Measurements from ENCODE around the gene SPIRE1. TPM values are rescaled to one million over a fixed set of nuclear protein-coding genes. Genes with fewer than 3 reads are reported as not detected.
"Not testable (repeated sequence)": the region's sequence is repeated elsewhere in the genome, so short reads cannot be mapped to it uniquely, and the experiment has no call there.

Gene SPIRE1
- total and polyA plus RNA-seq, 2 donors: 12.9 to 22.6 TPM

DNA sequence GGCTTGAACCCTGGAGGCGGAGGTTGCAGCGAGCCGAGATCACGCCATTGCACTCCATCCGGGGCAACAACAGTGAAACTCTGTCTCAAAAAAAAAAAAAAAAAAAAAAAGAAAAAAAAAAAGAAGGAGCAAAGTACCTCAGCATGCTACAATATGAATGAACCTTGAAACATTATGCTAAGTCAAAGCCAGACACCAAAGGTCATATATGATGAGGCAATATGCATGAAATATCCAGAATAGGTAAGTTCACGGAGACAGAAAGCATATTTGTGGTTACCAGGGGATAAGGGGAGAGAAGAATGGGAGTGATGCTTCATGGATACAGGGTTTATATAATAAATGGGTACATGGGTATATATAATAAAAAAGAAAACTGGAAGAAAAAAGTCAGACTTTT lies 156.9 kb downstream of the SPIRE1 start:
- Histone ChIP-seq H3K27ac (ENCODE audit: low read depth) (no peak overlapping the region), H3K4me1 (ENCODE audit: insufficient read depth) (no peaks in the 10 kb centered on the region), H3K36me3 (ENCODE audit: insufficient read depth) (no peaks in the 10 kb centered on the region), H3K4me3 (ENCODE audit: low read depth, low read length) (no peak overlapping the region)
- over 99% methylated on average over 6 of the region's 6 CpGs for WGBS
- no peak for DNase-seq (ENCODE audit: extremely low spot score)

DNA sequence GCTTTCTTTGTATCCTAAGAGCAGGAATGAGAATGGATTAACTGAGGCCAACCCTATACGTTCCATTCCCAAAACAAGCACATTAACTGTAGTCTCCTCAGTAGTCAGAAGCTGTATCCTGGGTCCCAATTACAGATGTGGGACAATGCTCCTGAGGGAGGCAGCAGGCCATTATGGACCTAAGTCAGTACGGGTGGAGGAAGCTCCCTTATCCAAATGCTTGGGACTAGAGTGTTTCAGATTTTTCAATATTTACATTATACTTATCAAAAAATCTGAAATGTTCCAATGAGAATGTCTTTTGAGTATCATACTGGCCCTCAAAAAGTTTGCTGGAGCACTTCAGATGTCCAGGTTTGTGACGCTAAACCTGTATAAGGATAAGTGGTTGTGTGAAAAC lies 160.1 kb downstream of the SPIRE1 start:
- WGBS: 80% methylated on average over 3 of the region's 3 CpGs
- H3K4me1 ChIP-seq (ENCODE audit: insufficient read depth): no peaks in the 10 kb centered on the region

DNA sequence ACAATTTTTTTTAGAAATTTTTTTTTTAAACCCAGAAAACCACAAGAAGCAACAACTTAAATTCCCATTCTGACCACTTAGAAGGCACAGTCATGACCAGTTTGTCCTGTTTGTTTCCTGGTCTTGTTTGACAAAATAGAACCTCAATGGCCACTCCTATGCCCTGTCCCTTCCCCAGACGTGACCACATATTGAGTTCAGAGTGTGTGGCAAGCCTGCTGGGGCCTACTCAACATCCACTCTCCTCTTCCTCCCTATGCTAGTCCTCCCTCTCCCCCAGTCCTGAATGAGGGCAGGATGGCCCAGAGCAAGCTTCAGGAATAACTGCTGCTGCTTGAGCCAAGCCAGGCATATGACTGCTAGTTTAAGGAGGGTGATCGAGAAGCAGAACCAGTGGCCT lies 160.6 kb downstream of the SPIRE1 start:
- H3K4me1 ChIP-seq (ENCODE audit: insufficient read depth): no peaks in the 10 kb centered on the region
- no peak for DNase-seq (ENCODE audit: extremely low spot score)
- no peak overlapping the region for H3K27ac ChIP-seq (ENCODE audit: low read depth)
- WGBS: 88% methylated on average over 2 of the region's 2 CpGs
- H3K4me3 ChIP-seq (ENCODE audit: low read depth, low read length): no peak overlapping the region
- peaks cover 6% of the 10 kb centered on the region for H3K36me3 ChIP-seq (ENCODE audit: insufficient read depth)

More for the DNA sequence above, 160.1 kb downstream of the SPIRE1 start:
- DNase-seq (ENCODE audit: extremely low spot score): no peak
- Histone ChIP-seq H3K36me3 (ENCODE audit: insufficient read depth) (peaks cover 3% of the 10 kb centered on the region), H3K4me3 (ENCODE audit: low read depth, low read length) (no peak overlapping the region), H3K27ac (ENCODE audit: low read depth) (no peak overlapping the region)

DNA sequence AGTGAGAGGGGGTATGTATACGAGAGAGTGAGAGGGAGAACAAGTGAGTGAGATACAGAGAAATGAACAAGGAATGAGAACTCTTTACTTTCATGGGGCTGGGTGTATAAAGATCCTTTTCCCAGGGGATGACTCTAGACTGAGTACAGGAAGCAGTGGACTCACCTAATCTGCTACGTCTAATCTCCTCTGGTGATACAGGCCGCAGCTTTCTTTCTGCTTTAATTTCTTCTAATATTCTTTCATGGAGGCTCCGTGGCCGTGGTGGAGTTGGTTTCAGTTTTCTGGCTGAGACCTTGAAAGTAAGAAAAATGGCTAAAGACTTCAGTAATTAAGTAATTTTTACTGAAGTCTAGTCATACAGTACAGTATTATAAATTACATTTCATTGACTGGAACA lies 165.0 kb downstream of the SPIRE1 start:
- no peak for DNase-seq (ENCODE audit: extremely low spot score)
- 90% methylated on average over 5 of the region's 5 CpGs for WGBS
- no peaks in the 10 kb centered on the region for H3K4me1 ChIP-seq (ENCODE audit: insufficient read depth)
- H3K36me3 ChIP-seq (ENCODE audit: insufficient read depth): peaks cover 7% of the 10 kb centered on the region
- H3K4me3 ChIP-seq (ENCODE audit: low read depth, low read length): no peak overlapping the region
- H3K27ac ChIP-seq (ENCODE audit: low read depth): no peak overlapping the region

DNA sequence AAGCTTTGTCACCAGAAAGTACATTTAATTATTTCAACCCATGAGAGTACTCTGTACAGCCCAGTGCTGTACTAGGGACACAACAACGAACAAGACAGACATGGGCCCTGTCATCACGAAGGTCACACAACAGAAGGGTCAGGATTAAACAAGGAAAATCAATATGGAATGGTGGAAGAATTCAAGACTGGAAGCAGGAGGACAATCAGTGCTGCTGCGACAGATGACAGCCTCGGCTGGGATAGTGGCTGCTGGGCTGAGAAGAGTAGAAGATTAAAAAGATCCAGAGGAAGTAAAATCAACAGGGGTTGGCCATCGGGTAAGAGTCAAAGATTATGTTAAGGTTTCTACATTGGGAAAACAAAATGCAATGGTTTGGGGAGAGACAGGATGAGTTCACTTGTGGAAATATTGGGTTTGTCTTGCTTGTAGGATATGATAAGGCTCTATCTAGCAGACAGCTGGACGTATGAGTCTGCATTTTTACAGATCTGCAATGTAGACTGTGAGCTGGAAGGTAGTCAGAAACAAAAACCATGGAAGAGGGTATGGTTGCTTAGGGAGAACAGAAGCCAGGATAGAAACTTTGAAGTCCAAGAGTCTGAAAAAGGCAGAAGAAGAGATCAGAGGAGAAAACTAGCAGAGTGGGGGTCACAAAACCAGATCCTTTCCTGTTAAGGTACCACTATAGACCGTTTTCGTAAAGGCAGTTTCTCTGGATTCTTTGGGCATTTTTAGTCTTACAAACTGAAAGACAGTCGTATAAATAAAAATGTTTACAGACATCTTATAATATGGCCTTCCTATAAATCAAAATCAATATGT lies 166.1 kb downstream of the SPIRE1 start:
- WGBS: 94% methylated on average over 9 of the region's 9 CpGs
- DNase-seq (ENCODE audit: extremely low spot score): no peak
- Histone ChIP-seq H3K36me3 (ENCODE audit: insufficient read depth) (peaks cover 7% of the 10 kb centered on the region), H3K27ac (ENCODE audit: low read depth) (no peak overlapping the region), H3K4me1 (ENCODE audit: insufficient read depth) (no peaks in the 10 kb centered on the region), H3K4me3 (ENCODE audit: low read depth, low read length) (no peak overlapping the region)

DNA sequence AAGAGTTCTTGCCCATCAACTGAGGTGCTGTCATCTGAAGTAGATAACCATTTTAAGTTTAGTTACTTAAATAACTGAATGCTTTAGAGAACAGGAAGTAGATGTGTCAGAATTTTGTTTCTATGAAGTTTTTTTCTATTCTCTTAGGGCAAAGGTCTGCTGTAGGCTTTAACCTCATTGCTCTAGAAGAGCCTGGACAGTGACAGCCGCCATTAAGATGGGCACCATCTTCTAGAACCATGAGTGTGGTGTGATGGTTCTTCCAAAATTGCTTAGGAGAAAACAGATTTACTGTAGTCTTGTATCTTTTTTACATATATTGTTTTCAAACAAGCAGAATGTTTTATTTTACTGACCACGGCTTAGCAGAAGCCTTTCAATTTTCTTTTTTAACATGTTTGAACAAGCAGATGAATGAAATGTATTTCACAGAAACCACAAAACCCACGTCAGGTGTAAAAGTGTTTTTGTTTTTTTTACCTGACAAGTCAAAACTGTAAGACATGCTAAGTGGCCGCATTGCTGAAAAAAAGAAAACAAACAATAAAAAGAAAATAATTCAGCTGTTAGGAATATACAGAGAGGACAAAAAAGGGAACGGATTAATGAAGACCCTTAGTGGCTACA lies 172.3 kb downstream of the SPIRE1 start:
- Histone ChIP-seq H3K36me3 (ENCODE audit: insufficient read depth) (no peaks in the 10 kb centered on the region), H3K4me1 (ENCODE audit: insufficient read depth) (no peaks in the 10 kb centered on the region), H3K27ac (ENCODE audit: low read depth) (no peak overlapping the region), H3K4me3 (ENCODE audit: low read depth, low read length) (no peak overlapping the region)
- WGBS: 84% methylated on average over 5 of the region's 5 CpGs
- no peak for DNase-seq (ENCODE audit: extremely low spot score)

DNA sequence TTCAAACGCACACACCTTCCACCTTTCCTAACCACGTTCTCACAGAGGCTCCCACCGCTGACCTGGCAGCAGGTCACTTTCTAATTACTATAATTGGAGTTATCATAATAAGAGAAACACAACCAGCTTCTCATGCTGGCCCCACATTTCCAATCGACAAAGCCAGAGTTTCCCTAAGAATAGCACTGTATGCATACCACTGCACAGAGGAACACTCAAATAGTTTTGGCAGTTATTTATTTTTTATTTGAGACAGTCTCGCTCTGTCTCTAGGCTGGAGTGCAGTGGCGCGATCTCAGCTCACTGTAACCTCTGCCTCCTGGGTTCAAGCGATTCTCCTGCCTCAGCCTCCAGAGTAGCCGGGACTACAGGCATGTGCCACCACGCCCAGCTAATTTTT lies 176.0 kb downstream of the SPIRE1 start:
- H3K4me3 ChIP-seq (ENCODE audit: low read depth, low read length); H3K36me3 ChIP-seq (ENCODE audit: insufficient read depth); H3K27ac ChIP-seq (ENCODE audit: low read depth); H3K4me1 ChIP-seq (ENCODE audit: insufficient read depth); DNase-seq (ENCODE audit: extremely low spot score): not testable (repeated sequence)
- 86% methylated on average over 10 of the region's 10 CpGs for WGBS

DNA sequence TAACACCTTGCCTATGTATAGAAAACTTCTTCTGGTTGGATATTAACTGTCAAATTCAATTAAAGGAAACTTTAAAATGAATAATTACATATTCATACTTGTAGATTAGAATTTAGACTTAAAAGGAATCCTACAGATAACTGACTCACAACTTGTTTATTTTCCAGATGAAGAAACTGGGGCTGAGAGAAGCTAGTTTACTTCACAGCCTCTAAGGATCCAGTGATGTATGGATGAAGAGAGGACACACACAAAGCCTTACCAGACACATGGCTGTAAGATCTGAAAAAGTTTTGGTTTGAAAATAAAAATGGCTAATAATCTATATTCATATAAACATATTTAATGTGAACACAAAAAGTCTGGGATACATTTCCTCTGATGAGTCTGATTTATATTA lies 177.9 kb downstream of the SPIRE1 start:
- H3K27ac ChIP-seq (ENCODE audit: low read depth): no peak overlapping the region
- no peak for DNase-seq (ENCODE audit: extremely low spot score)
- peaks cover 2% of the 10 kb centered on the region for H3K36me3 ChIP-seq (ENCODE audit: insufficient read depth)
- no peak overlapping the region for H3K4me3 ChIP-seq (ENCODE audit: low read depth, low read length)
- no peaks in the 10 kb centered on the region for H3K4me1 ChIP-seq (ENCODE audit: insufficient read depth)

DNA sequence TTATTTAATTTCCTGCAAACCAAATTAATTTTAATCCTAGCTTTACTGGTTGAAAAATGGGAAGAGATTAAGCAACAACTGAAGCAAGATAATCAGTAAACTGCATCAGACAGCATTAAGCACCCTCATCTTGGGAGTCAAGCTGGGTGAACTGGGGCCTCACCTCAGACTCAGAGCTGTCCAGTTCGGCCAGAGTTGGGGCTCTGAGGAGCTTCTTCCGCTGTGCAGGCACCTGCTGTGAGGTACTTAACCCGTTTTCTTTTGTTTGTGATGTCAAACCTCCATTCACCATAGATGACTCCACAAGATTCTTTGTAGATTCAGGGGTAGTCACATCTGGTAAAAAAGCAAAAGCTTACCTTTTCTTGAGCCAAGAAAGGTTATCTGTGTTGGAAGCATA lies 178.4 kb downstream of the SPIRE1 start:
- no peak for DNase-seq (ENCODE audit: extremely low spot score)
- no peak overlapping the region for H3K27ac ChIP-seq (ENCODE audit: low read depth)

DNA sequence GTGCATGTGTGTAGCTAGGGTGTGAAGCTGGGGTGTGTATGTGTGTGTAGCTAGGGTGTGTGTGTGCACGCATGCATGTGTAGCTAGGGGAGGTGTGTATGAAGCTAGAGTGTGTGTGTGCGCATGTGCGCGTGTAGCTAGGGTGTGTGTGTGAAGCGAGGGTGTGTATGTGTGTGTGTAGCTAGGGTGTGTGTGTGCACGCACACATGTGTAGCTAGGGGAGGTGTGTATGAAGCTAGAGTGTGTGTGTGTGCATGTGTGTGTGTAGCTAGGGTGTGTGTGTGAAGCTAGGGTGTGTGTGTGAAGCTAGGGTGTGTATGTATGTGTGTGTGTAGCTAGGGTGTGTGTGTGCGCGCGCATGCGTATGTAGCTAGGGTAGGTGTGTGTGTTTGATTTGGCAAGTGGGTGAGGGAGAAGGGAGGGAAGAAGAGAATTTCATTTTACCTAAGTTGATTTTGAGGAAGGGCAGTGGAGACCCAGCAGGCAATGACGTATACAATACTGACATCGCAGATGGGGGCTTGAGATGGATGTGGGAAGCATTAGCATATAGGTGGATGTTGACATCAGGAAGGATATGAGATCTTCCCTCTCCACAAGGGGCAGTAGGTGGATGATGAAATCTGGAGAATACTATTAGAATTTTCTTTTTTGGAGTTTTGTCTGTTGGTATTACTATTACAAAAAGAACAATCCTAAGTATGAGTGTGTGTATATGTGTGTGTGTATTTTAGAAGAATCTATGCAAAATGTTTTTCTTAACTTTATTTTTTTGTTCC lies 179.4 kb downstream of the SPIRE1 start:
- Histone ChIP-seq H3K36me3 (ENCODE audit: insufficient read depth) (peaks cover 2% of the 10 kb centered on the region), H3K27ac (ENCODE audit: low read depth) (no peak overlapping the region), H3K4me1 (ENCODE audit: insufficient read depth) (no peaks in the 10 kb centered on the region), H3K4me3 (ENCODE audit: low read depth, low read length) (no peak overlapping the region)
- 96% methylated on average over 12 of the region's 12 CpGs for WGBS
- no peak for DNase-seq (ENCODE audit: extremely low spot score)

More for the DNA sequence above, 178.4 kb downstream of the SPIRE1 start:
- WGBS: 85% methylated on average over 3 of the region's 3 CpGs
- no peaks in the 10 kb centered on the region for H3K4me1 ChIP-seq (ENCODE audit: insufficient read depth)
- H3K36me3 ChIP-seq (ENCODE audit: insufficient read depth): peaks cover 2% of the 10 kb centered on the region
- no peak overlapping the region for H3K4me3 ChIP-seq (ENCODE audit: low read depth, low read length)

DNA sequence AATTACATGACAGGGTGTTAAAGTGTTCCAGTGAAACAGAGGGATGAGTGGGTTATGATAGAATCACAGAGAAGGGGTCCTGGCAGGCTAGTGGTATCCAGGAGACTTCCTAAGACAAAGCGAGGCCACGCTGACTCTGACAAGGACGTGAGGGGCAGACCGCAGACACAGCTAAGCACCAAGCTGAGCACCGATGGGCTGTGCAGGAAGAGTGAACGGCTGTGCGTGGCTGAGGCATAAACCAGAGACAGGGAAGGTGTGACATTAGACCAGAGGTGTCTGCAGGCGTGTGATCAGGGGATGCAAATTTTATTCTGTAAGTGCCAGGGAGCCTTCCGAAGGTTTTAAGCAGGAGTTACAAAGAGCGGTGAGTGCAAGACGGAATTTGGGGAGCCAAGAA lies 180.3 kb downstream of the SPIRE1 start:
- Histone ChIP-seq H3K4me3 (ENCODE audit: low read depth, low read length) (no peak overlapping the region), H3K27ac (ENCODE audit: low read depth) (no peak overlapping the region), H3K4me1 (ENCODE audit: insufficient read depth) (no peaks in the 10 kb centered on the region), H3K36me3 (ENCODE audit: insufficient read depth) (peaks cover 2% of the 10 kb centered on the region)
- no peak for DNase-seq (ENCODE audit: extremely low spot score)
- WGBS: 93% methylated on average over 11 of the region's 11 CpGs

DNA sequence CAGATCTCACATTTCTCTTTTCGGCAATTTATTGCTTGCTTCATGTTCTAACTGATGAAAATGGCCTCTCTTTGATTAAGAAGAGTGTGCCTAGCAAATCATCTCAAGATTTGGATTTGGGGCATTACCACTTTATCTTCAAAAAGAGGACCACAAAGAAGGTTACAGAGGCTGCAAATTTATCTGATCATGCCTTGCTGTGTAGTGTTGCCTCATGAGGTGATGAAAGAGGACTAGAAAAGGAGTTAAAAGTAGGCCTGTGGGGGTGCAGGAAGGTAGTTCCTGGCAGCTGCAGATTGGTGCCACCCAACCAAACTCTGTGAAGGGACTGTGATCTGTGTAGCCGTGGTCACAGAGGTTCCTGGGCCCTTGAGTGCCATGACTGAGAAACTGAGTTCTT lies 181.0 kb downstream of the SPIRE1 start:
- no peaks in the 10 kb centered on the region for H3K4me1 ChIP-seq (ENCODE audit: insufficient read depth)
- DNase-seq (ENCODE audit: extremely low spot score): no peak
- H3K27ac ChIP-seq (ENCODE audit: low read depth): no peak overlapping the region
- WGBS: 95% methylated on average over 2 of the region's 2 CpGs
- peaks cover 2% of the 10 kb centered on the region for H3K36me3 ChIP-seq (ENCODE audit: insufficient read depth)
- no peak overlapping the region for H3K4me3 ChIP-seq (ENCODE audit: low read depth, low read length)

DNA sequence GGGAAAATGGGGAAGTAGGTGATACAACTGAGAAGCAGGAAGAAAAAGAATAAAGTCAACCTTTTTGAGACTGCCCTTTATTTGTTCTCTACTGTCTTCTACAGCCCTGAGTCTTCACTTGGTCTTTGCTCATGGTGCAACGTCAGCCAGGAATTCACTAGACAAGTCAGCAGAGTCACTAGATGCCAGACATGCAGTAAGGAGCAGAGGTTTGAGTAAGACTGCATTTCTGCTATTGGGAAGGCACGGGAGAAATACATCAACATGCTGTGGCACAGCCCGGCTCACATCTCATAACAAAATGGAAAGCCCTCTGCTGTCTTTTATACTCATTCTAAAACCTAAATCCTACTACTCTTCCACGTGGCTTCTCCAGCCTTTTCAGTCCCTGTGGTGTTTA lies 183.0 kb downstream of the SPIRE1 start:
- WGBS: 88% methylated on average over 4 of the region's 4 CpGs
- DNase-seq (ENCODE audit: extremely low spot score): no peak
- peaks cover 2% of the 10 kb centered on the region for H3K36me3 ChIP-seq (ENCODE audit: insufficient read depth)
- H3K4me3 ChIP-seq (ENCODE audit: low read depth, low read length): no peak overlapping the region
- H3K4me1 ChIP-seq (ENCODE audit: insufficient read depth): no peaks in the 10 kb centered on the region
- H3K27ac ChIP-seq (ENCODE audit: low read depth): no peak overlapping the region

DNA sequence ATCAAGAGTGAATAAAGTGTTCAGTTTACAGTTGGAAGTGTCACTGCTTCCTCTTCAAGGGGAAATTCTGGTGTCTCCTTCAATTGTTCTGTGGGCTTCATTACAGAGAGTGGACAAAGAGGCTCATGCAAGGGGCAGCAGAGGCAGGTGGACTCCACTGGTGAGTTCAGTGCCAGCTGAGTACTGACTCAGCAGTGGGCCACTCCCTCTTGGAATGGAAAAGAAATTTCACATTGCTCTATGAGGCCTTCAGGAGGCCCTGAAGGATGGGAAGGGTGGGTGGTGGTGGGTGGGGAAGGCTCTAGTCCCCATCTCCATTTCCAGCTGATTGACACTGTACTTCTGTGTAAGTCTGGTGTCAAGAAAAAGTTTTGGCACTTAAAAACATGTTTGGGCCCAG lies 183.8 kb downstream of the SPIRE1 start:
- no peak overlapping the region for H3K27ac ChIP-seq (ENCODE audit: low read depth)
- H3K36me3 ChIP-seq (ENCODE audit: insufficient read depth): no peaks in the 10 kb centered on the region
- H3K4me3 ChIP-seq (ENCODE audit: low read depth, low read length): no peak overlapping the region
- H3K4me1 ChIP-seq (ENCODE audit: insufficient read depth): no peaks in the 10 kb centered on the region
- DNase-seq (ENCODE audit: extremely low spot score): no peak

Data from urinary bladder (tissue), 4 donors.